GM19372 (cell line): ENCODE measurements around the gene ANKRD36B.
"Not testable (repeated sequence)": the region's sequence is repeated elsewhere in the genome, so short reads cannot be mapped to it uniquely, and the experiment has no call there.

ENCODE experiments used
- ATAC-seq: cut with Tn5 transposase; IDR thresholded peaks from one replicate; pipeline ENCODE4 v1.9.1; 2021; ENCODE audit warnings: mild to moderate bottlenecking, low read depth, moderate library complexity; ENCODE audit not compliant: unreplicated experiment

The ANKRD36B gene

GRCh38 chr2:97550498-97550897 lies 39.2 kb downstream of the ANKRD36B start:
- ATAC-seq, result not testable (repeated sequence)

GRCh38 chr2:97549058-97549457 lies 40.6 kb downstream of the ANKRD36B start:
- not testable (repeated sequence) for ATAC-seq

GRCh38 chr2:97548536-97548935 lies 41.1 kb downstream of the ANKRD36B start:
- not testable (repeated sequence) for ATAC-seq

DNA sequence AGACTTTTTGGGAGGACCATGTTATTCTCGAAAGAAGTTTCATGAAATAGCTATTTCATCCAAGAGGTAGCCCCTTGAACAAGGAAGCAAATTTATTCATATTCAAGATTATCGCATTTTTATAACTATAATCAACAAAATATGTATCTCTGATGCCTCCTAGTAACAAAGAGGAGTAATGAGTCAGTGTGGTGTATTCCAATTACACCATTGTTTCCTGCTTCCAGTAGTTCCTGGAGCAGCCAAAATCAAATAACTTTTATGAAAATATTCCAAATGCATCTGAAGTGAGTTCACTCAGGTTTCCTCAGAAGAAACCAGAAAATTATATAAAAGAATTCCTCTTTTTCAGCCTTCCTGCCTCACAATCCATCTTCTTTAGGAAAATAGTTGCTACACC lies 43.0 kb downstream of the ANKRD36B start:
- no peak for ATAC-seq

GRCh38 chr2:97544911-97545310 lies 44.8 kb downstream of the ANKRD36B start:
- ATAC-seq, result not testable (repeated sequence)

- not testable (repeated sequence) for ATAC-seq
Observed at GRCh38 chr2:97525904-97526303, 63.8 kb downstream of the ANKRD36B start.

- not testable (repeated sequence) for ATAC-seq
Observed at GRCh38 chr2:97523816-97524215, 65.9 kb downstream of the ANKRD36B start.

- ATAC-seq, result not testable (repeated sequence)
Observed at GRCh38 chr2:97522916-97523555, 66.6 kb downstream of the ANKRD36B start.

DNA sequence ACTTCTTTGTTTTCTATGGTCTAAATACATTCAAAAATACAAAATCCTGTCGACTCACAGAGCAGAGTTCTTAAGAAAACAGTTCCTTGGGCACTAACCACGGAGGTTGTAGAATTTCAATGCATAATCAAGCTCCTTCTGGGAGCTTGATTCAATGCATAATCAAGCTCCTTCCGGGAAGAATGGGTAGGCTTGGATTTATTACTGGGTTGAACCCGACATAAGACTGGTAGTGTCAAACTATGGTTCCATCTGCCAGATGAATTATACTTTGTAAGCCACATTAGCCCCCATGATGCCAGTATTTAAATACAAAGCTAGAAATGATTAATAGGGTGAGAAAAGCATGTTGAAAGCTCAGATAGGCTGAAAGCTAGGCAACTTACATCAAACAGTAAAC lies 94.0 kb downstream of the ANKRD36B start:
- ATAC-seq, result not testable (repeated sequence)

GRCh38 chr2:97490141-97490540 lies 99.5 kb downstream of the ANKRD36B start:
- ATAC-seq, result not testable (repeated sequence)
